HCT116 (cell line): ENCODE measurements around the gene EPS15.

Source experiments
- CEBPB ChIP-seq: IDR thresholded peaks from 2 replicates; pipeline ENCODE4 v1.6.1; 2012; ENCODE audit warnings: low read depth
- EZH2 ChIP-seq: fragments of 200-600 bp; sonication (generic); IDR thresholded peaks from 2 replicates; pipeline ENCODE4 v1.6.1; 2017; ENCODE audit warnings: antibody characterized with exemption, mixed run types
- EZH2phosphoT487 ChIP-seq: fragments of 200-600 bp; IDR thresholded peaks from 2 replicates; pipeline ENCODE4 v1.6.1; 2018; ENCODE audit warnings: antibody characterized with exemption, borderline replicate concordance
- POLR2A ChIP-seq: IDR thresholded peaks from 2 replicates; pipeline ENCODE4 v1.7.0; 2011; ENCODE audit warnings: borderline replicate concordance; ENCODE audit not compliant: insufficient read depth, insufficient read length; ENCODE audit errors: extremely low read depth
- POLR2AphosphoS5 ChIP-seq: IDR thresholded peaks from 2 replicates; pipeline ENCODE4 v1.6.1; 2011; ENCODE audit warnings: mild to moderate bottlenecking, low read depth, low read length, moderate library complexity
- RAD21 ChIP-seq: IDR thresholded peaks from 2 replicates; pipeline ENCODE4 v1.6.1; 2012; ENCODE audit warnings: low read depth, mild to moderate bottlenecking
- SIN3A ChIP-seq: IDR thresholded peaks from 2 replicates; pipeline ENCODE4 v1.6.1; 2012; ENCODE audit warnings: low read depth
- SP1 ChIP-seq: IDR thresholded peaks from 2 replicates; pipeline ENCODE4 v1.6.1; 2012; ENCODE audit warnings: low read depth
- TCF7L2 ChIP-seq: IDR thresholded peaks from 2 replicates; pipeline ENCODE4 v1.7.0; 2011; ENCODE audit warnings: borderline replicate concordance, inconsistent platforms; ENCODE audit not compliant: insufficient read depth, insufficient read length; ENCODE audit errors: extremely low read depth
- TF ChIP-seq, protein P1 (sequence below), 3 experiments: fragments of 200-600 bp in 1 of 3; sonication (generic) in 1 of 3; IDR thresholded peaks in 2 of 3; conservative IDR thresholded peaks in 1 of 3; 2 replicates each; pipeline ENCODE4 v1.5.1; 2012 to 2017; ENCODE audit warnings: low read depth in 2 of 3, low read length in 2 of 3, antibody characterized with exemption in 1 of 3, borderline replicate concordance in 1 of 3, control low read depth in 1 of 3, mild to moderate bottlenecking in 1 of 3, mixed read lengths in 1 of 3, mixed run types in 1 of 3, moderate library complexity in 1 of 3; ENCODE audit not compliant: insufficient read depth in 1 of 3
- TF ChIP-seq, protein P2 (sequence below): IDR thresholded peaks from 2 replicates; pipeline ENCODE4 v1.6.1; 2012; ENCODE audit warnings: low read depth
- TF ChIP-seq, protein P3 (sequence below): IDR thresholded peaks from 2 replicates; pipeline ENCODE4 v1.6.1; 2012

DNA sequence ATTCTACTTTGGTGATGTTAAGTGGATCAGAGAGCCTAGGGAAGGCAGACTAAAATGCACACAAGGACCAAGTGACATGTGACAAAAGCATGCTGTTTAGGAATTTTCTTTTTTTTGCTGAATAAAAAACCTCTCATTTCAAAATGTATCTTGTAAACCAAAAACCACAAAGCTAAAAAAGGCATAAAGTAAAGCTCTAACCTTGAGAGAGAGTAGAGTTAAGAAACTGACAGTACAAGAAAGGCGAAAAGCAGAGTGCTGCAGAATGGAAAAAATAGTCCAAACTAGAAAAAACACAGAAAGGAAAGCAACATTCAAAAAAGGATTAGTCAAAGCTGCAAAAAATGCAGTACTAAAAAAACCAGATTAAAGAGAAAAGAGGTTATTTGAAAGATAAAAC, 76.5 kb downstream of the EPS15 start:
- TF ChIP-seq EZH2 (no peak), POLR2A (no peak), POLR2AphosphoS5 (no peak), TCF7L2 (no peak), EZH2phosphoT487 (no peak), SP1 (no peak), SIN3A (no peak), CEBPB (no peak), RAD21 (no peak)
- TF ChIP-seq, protein P1, sequence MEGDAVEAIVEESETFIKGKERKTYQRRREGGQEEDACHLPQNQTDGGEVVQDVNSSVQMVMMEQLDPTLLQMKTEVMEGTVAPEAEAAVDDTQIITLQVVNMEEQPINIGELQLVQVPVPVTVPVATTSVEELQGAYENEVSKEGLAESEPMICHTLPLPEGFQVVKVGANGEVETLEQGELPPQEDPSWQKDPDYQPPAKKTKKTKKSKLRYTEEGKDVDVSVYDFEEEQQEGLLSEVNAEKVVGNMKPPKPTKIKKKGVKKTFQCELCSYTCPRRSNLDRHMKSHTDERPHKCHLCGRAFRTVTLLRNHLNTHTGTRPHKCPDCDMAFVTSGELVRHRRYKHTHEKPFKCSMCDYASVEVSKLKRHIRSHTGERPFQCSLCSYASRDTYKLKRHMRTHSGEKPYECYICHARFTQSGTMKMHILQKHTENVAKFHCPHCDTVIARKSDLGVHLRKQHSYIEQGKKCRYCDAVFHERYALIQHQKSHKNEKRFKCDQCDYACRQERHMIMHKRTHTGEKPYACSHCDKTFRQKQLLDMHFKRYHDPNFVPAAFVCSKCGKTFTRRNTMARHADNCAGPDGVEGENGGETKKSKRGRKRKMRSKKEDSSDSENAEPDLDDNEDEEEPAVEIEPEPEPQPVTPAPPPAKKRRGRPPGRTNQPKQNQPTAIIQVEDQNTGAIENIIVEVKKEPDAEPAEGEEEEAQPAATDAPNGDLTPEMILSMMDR (IDR thresholded peaks at IDR 0.05 in 2 of 3, conservative IDR thresholded peaks at IDR 0.05 in 1 of 3; ENCODE audit: borderline replicate concordance in 1 of 3, insufficient read depth in 1 of 3, low read depth in 2 of 3, low read length in 2 of 3), result no peak
- TF ChIP-seq, protein P2, sequence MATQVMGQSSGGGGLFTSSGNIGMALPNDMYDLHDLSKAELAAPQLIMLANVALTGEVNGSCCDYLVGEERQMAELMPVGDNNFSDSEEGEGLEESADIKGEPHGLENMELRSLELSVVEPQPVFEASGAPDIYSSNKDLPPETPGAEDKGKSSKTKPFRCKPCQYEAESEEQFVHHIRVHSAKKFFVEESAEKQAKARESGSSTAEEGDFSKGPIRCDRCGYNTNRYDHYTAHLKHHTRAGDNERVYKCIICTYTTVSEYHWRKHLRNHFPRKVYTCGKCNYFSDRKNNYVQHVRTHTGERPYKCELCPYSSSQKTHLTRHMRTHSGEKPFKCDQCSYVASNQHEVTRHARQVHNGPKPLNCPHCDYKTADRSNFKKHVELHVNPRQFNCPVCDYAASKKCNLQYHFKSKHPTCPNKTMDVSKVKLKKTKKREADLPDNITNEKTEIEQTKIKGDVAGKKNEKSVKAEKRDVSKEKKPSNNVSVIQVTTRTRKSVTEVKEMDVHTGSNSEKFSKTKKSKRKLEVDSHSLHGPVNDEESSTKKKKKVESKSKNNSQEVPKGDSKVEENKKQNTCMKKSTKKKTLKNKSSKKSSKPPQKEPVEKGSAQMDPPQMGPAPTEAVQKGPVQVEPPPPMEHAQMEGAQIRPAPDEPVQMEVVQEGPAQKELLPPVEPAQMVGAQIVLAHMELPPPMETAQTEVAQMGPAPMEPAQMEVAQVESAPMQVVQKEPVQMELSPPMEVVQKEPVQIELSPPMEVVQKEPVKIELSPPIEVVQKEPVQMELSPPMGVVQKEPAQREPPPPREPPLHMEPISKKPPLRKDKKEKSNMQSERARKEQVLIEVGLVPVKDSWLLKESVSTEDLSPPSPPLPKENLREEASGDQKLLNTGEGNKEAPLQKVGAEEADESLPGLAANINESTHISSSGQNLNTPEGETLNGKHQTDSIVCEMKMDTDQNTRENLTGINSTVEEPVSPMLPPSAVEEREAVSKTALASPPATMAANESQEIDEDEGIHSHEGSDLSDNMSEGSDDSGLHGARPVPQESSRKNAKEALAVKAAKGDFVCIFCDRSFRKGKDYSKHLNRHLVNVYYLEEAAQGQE, result no peak
- TF ChIP-seq, protein P3, sequence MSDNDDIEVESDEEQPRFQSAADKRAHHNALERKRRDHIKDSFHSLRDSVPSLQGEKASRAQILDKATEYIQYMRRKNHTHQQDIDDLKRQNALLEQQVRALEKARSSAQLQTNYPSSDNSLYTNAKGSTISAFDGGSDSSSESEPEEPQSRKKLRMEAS, result no peak
